B cell (primary cell): ENCODE measurements around the gene TRAPPC12. TPM values are rescaled to one million over a fixed set of nuclear protein-coding genes. Genes with fewer than 3 reads are reported as not detected.

Experiments used
- ATAC-seq: fragments of 200-7000 bp; cut with Tn5 transposase; one replicate; pipeline ENCODE4 v1.10.0; 2021; ENCODE audit warnings: low read depth, mild to moderate bottlenecking, moderate number of reproducible peaks, moderate library complexity
- CTCF ChIA-PET: fragments of 350-600 bp; sonication (Branson Sonifier 250); formaldehyde crosslinking; loops from one replicate; lab custom pipeline; 2021; ENCODE audit warnings: antibody characterized with exemption, inconsistent platforms; lab: Charles Lee
- POLR2A ChIA-PET: fragments of 350-600 bp; sonication (Branson Sonifier 250); formaldehyde crosslinking; loops from one replicate; lab custom pipeline; 2021; ENCODE audit warnings: antibody characterized with exemption; lab: Charles Lee
- DNase-seq: peaks from one replicate; pipeline ENCODE4 v3.0.0; 2013
- H2AFZ ChIP-seq: 2 replicates; pipeline ENCODE4 v1.6.1; 2012; ENCODE audit warnings: mild to moderate bottlenecking, low read depth, low read length; ENCODE audit not compliant: insufficient read depth, poor library complexity, severe bottlenecking
- H3K27ac ChIP-seq, 2 donors: 1 replicate in 1 of 2; 2 replicates in 1 of 2; pipeline ENCODE4 v1.5.1; 2012 to 2013; ENCODE audit warnings: low read length in 2 of 2, mild to moderate bottlenecking in 2 of 2, moderate library complexity in 1 of 2
- H3K27me3 ChIP-seq, 4 experiments: fragments of 200-600 bp in 1 of 4; sonication (generic) in 1 of 4; replicated peaks in 1 of 4; 1 replicate in 2 of 4; 2 replicates in 2 of 4; pipeline versions ENCODE4 v1.6.1 to v1.7.0; 2013 to 2016; ENCODE audit warnings: low read length in 3 of 4, mild to moderate bottlenecking in 2 of 4, mixed read lengths in 1 of 4, moderate library complexity in 1 of 4; ENCODE audit not compliant: insufficient read depth in 4 of 4, control insufficient read depth in 3 of 4; ENCODE audit errors: control extremely low read depth in 1 of 4
- H3K36me3 ChIP-seq, 2 experiments: replicated peaks in 1 of 2; 1 replicate in 1 of 2; 2 replicates in 1 of 2; pipeline versions ENCODE4 v1.6.1 to v1.7.1; 2013; ENCODE audit warnings: low read length in 1 of 2; ENCODE audit not compliant: insufficient read depth in 2 of 2, control insufficient read depth in 1 of 2; ENCODE audit errors: control extremely low read depth in 1 of 2, extremely low read depth in 1 of 2
- H3K4me1 ChIP-seq, 2 donors: fragments of 200-600 bp in 1 of 2; sonication (generic) in 1 of 2; 1 replicate in 1 of 2; 2 replicates in 1 of 2; pipeline versions ENCODE4 v1.5.1 to v1.6.1; 2013 to 2017; ENCODE audit warnings: low read length in 2 of 2; ENCODE audit not compliant: control insufficient read depth in 2 of 2, insufficient read depth in 2 of 2
- H3K4me2 ChIP-seq: replicated peaks from 2 replicates; pipeline ENCODE3; 2012; ENCODE audit warnings: mild to moderate bottlenecking, low read depth, low read length; ENCODE audit not compliant: poor library complexity, severe bottlenecking
- H3K4me3 ChIP-seq, 5 experiments: fragments of 200-600 bp in 1 of 5; sonication (generic) in 1 of 5; 1 replicate in 3 of 5; 2 replicates in 2 of 5; pipeline versions ENCODE4 v1.5.1 to v1.7.0; 2011 to 2016; ENCODE audit warnings: low read length in 4 of 5, mild to moderate bottlenecking in 4 of 5, low read depth in 2 of 5, control low read depth in 1 of 5, moderate library complexity in 1 of 5; ENCODE audit not compliant: insufficient read depth in 1 of 5; ENCODE audit errors: control extremely low read depth in 1 of 5, extremely low read depth in 1 of 5
- H3K79me2 ChIP-seq: fragments of 200-600 bp; sonication (generic); one replicate; pipeline ENCODE4 v1.6.0; 2016; ENCODE audit warnings: low read length; ENCODE audit not compliant: control insufficient read depth, insufficient read depth
- H3K9ac ChIP-seq: fragments of 200-600 bp; sonication (generic); 2 replicates; pipeline ENCODE4 v1.6.1; 2017; ENCODE audit warnings: mild to moderate bottlenecking, low read length, moderate library complexity
- H3K9me3 ChIP-seq, 3 donors: one replicate each; pipeline versions ENCODE4 v1.6.1 to v1.7.1; 2013; ENCODE audit warnings: low read length in 2 of 3; ENCODE audit not compliant: control insufficient read depth in 2 of 3, insufficient read depth in 1 of 3; ENCODE audit errors: control extremely low read depth in 1 of 3
- H4K20me1 ChIP-seq: 2 replicates; pipeline ENCODE4 v1.6.0; 2012; ENCODE audit warnings: mild to moderate bottlenecking, low read length; ENCODE audit not compliant: insufficient read depth, control insufficient read depth, poor library complexity, severe bottlenecking
- H3K27ac Mint-ChIP-seq: one replicate; pipeline ENCODE4 v1.8.0; 2021; ENCODE audit warnings: mixed read lengths
- H3K27me3 Mint-ChIP-seq: one replicate; pipeline ENCODE4 v1.8.0; 2021; ENCODE audit warnings: mixed read lengths
- H3K4me1 Mint-ChIP-seq: one replicate; pipeline ENCODE4 v1.8.0; 2021; ENCODE audit warnings: mixed read lengths
- H3K4me3 Mint-ChIP-seq: one replicate; pipeline ENCODE4 v1.8.0; 2021; ENCODE audit warnings: mixed read lengths
- H3K9me3 Mint-ChIP-seq: one replicate; pipeline ENCODE4 v1.8.0; 2022; ENCODE audit warnings: mixed read lengths; ENCODE audit not compliant: insufficient read depth
- CTCF ChIP-seq: fragments of 200-600 bp; IDR thresholded peaks from one replicate; pipeline ENCODE4 v1.8.0; 2022; ENCODE audit warnings: antibody characterized with exemption, mild to moderate bottlenecking
- EZH2 ChIP-seq: IDR thresholded peaks from 2 replicates; pipeline ENCODE4 v1.6.1; 2012; ENCODE audit warnings: borderline replicate concordance, low read depth, mild to moderate bottlenecking, moderate library complexity, low read length; ENCODE audit not compliant: insufficient read depth, poor library complexity, severe bottlenecking
- WGBS: methylation state at CpG from one replicate; pipeline ENCODE4 v1.1.5; 2013; ENCODE audit warnings: missing lambda C conversion rate; ENCODE audit not compliant: insufficient coverage; 5-methylcytosine and 5-hydroxymethylcytosine counted together
- intact Hi-C: fragments of 100-400 bp; cut with micrococcal nuclease; formaldehyde crosslinking; loops from one replicate; pipeline ENCODE4 v1.10.0; 2022
- polyA plus RNA-seq: library from polyadenylated mRNA; depleted of rRNA; stranded (reverse); fragments of >200 nt; gene quantifications from 2 replicates; pipeline ENCODE4 v1.2.3, GENCODE V29; 2012
- total RNA-seq, 2 donors: library from RNA; stranded (reverse); fragments of 120-200 nt in 1 of 2; gene quantifications; 1 replicate in 1 of 2; 2 replicates in 1 of 2; pipeline versions ENCODE4 v1.2.3 to v1.2.4, GENCODE V29; 2013 to 2022

TRAPPC12 gene
- total and polyA plus RNA-seq, 2 donors (not counting 1 experiment from before 2014, with no cell fraction given): 80.9 to 151 TPM

- Mint-ChIP-seq H3K27me3 (no peaks in the 10 kb centered on the region), H3K27ac (peak overlapping the region; percentile 69), H3K4me3 (peak overlapping the region; percentile 98), H3K4me1 (peaks cover 42% of the 10 kb centered on the region), H3K9me3 (no peaks in the 10 kb centered on the region)
- peak overlapping the region; percentile 80 for H3K9ac ChIP-seq
- DNase-seq (no peak), ATAC-seq (no peak)
- H3K27ac ChIP-seq: peak overlapping the region in 1 of 2 donors; percentile 90
- TF ChIP-seq CTCF: no peak
- no peak for TF ChIP-seq EZH2
- WGBS: 92% methylated on average over 5 of the region's 6 CpGs
- H3K4me1 ChIP-seq: peaks cover 32 to 37% of the 10 kb centered on the region in 2 donors
- CTCF ChIA-PET: no interaction called here
- no peaks in the 10 kb centered on the region for H3K27me3 ChIP-seq
- POLR2A ChIA-PET: no interaction called here
- H3K36me3 ChIP-seq: peaks cover 7% of the 10 kb centered on the region in 2 experiments
- intact Hi-C loops: loop anchor here (1.0 to 5.0 kb wide), 5 partner anchors 85 to 765 kb away; partner anchors contain the start of genes ADI1, RNASEH1 and RPS7
- peak overlapping the region; percentile 51 to 97 (median 83) for H3K4me3 ChIP-seq
- peak overlapping the region; percentile 88 for H2AFZ ChIP-seq
- H3K9me3 ChIP-seq: peaks cover 0 to 17% (median 0%) of the 10 kb centered on the region in 3 donors
- peaks cover 33% of the 10 kb centered on the region for H3K79me2 ChIP-seq
- H4K20me1 ChIP-seq: peaks cover 7% of the 10 kb centered on the region
- H3K4me2 ChIP-seq: peak overlapping the region; percentile 79
Measured at GRCh38 chr2:3376821-3377220, 2.7 kb upstream of the TRAPPC12 start.

- ChIA-PET POLR2A (interaction anchor here (1.4 to 2.4 kb wide), 3 partner anchors 142 to 199 kb away, joined by 4 to 19 read pairs (median 12); partner anchors contain the start of genes ADI1 and RNASEH1), CTCF (no interaction called here)
- Mint-ChIP-seq H3K9me3 (no peaks in the 10 kb centered on the region), H3K4me1 (peaks cover 42% of the 10 kb centered on the region), H3K27me3 (no peaks in the 10 kb centered on the region), H3K27ac (peak overlapping the region; percentile 95), H3K4me3 (peak overlapping the region; percentile 98)
- Histone ChIP-seq H3K4me3 (peak overlapping the region; percentile 51 to 97 (median 83)), H3K9me3 (peaks cover 0 to 17% (median 0%) of the 10 kb centered on the region in 3 donors), H4K20me1 (peaks cover 7% of the 10 kb centered on the region), H3K79me2 (peaks cover 34% of the 10 kb centered on the region), H3K27ac (peak overlapping the region; percentile 90), H3K9ac (peak overlapping the region; percentile 80), H3K36me3 (peaks cover 7% of the 10 kb centered on the region in 2 experiments), H2AFZ (peak overlapping the region; percentile 88), H3K4me1 (peaks cover 32 to 37% of the 10 kb centered on the region in 2 donors), H3K4me2 (peak overlapping the region; percentile 79), H3K27me3 (no peaks in the 10 kb centered on the region)
- intact Hi-C loops: loop anchor here (1.0 to 5.0 kb wide), 5 partner anchors 85 to 765 kb away; partner anchors contain the start of genes ADI1, RNASEH1 and RPS7
- no peak for TF ChIP-seq CTCF
- peak; percentile 2 for ATAC-seq
- under 1% methylated on average over 7 of the region's 8 CpGs for WGBS
- no peak for DNase-seq
Measured at GRCh38 chr2:3377279-3377611, 2.2 kb upstream of the TRAPPC12 start.
